ENCODE results near the gene TRPC5OS.

GRCh38 chrX:111881715-111882114 lies 5.7 kb downstream of the TRPC5OS start:
- TF ChIP-seq POLR2AphosphoS5 (IDR thresholded peaks at IDR 0.05; ENCODE audit: low read depth, low read length): no peak
- no peak for TF ChIP-seq POLR2A (IDR thresholded peaks at IDR 0.05; ENCODE audit: low read depth, low read length)
